Activated naive CD8-positive, alpha-beta T cell treated with anti-CD3 and anti-CD28 coated beads, Interleukin-2, amount 50 U/mL, for 16 hours (primary cell): ENCODE measurements around the gene FAXC.
A peak's percentile ranks its signal among the peaks of the same experiment; 100 is the strongest.

Experiments
- DNase-seq: peaks from one replicate; pipeline ENCODE4 v3.0.0-alpha.2; 2020; ENCODE audit warnings: low read depth, low spot score

Gene FAXC

DNA sequence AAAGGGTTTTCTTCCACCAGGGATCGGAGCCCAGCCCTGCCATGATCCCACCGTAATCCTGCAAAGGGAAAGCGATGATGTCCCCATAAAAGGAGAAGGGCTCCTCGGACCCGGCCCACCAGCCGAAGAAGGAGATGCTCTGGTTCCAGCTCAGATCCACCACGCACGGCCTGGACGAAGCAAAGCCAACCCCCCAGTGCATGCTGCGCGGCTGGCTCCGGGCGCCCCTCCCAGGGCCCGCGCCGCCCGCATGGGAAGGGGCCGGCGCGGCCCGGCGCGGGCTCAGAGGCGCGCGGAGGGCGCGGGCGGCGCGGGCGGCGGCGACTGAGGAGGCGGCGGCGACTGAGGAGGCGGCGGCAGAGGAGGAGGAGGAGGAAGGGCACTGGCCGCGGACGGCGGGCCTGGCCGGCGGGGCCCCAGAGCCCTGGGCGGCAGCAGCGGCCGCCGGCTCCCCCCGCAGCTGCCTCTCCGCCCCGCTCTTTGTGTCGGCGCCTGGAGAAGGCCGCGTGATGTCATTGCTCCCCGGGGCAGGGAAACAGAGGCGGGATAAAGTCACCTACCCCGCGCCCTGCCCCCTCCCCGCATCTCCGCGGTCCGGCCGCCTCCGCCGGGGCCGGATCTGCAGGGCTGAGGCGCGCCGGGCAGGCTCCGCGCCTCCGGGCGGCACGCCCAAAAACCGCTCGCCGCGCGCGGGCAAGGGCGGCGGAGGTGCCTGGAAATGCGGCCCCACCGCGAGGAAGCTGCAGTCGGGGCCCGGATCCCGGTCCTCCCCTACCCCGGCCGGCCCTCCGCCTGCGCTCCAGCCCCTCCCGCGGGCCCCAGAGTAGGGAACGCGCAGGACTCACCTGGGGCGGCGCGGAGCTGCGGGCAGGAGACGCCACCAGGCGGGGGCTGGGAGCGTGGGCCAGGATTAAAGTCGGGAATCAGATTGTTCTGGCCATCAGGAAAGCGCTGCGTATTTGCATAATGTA is at the start of gene FAXC:
Gene FAXC, minus strand, starts transcription at position 504 of the 971 bp plus-strand sequence. Its CDS starts 302 bp downstream, at position 202.
- DNase-seq, result no peak

DNA sequence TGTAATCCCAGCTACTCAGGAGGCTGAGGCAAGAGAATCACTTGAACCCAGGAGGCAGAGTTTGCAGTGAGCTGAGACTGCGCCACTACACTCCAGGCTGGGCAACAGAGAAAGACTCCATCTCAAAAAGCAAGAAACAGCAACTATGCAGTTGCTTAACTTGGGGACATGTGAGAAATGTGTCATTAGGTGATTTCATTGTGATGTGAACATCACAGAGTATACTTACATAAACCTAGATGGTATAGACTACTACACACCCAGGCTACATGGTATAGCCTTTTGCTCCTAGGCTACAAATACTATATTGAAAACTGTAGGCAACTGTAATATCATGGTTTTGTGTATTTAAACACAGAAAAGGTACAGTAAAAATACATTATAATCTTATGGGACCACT is 47.8 kb upstream of the FAXC start:
- DNase-seq, result no peak

DNA sequence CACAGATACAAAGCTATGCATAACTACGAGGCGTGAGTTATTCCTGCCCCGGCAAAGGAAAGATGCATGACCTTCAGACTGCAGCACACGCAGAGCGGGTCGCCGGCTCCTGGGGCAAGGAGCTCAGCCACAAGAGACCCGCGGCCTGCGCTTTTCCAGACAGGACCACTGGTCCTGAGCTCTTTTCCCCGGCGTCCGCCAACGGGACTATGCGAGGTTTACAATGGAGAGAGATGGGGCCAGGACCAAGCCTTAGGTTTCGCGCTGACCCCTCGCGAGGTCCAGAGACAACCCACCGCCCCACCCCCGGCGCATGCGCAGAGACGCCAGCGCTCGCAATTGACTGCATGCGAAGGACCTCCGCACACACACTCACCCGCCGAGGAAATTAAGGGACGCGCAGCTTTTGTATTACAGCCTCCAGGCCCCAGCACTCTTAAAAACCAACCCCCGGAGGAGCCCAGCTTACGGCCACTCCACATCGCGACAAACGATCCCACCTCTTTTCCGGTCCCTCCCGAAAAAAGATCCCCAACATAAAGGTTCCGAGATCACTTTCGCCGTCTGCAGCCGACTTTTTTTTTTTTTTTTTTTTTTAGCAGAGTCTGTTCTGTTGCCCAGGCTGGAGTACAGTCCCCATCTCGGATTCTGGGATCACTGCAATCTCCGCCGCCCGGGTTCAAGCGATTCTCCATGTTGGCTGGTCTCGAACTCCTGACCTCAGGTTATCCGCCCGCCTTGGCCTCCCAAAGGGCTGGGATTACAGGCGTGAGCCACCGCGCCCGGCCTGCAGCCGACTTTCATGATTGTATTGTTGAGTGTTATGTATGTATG is 44.4 kb upstream of the FAXC start, which contains the start of gene COQ3:
Gene COQ3, minus strand, starts transcription at position 498 of the 834 bp plus-strand sequence. Its CDS starts 16 bp downstream, at position 482.
- peak; percentile 29 for DNase-seq

- no peak for DNase-seq
These were observed 43.9 kb upstream of the FAXC start for GRCh38 chr6:99393366-99393697.

DNA sequence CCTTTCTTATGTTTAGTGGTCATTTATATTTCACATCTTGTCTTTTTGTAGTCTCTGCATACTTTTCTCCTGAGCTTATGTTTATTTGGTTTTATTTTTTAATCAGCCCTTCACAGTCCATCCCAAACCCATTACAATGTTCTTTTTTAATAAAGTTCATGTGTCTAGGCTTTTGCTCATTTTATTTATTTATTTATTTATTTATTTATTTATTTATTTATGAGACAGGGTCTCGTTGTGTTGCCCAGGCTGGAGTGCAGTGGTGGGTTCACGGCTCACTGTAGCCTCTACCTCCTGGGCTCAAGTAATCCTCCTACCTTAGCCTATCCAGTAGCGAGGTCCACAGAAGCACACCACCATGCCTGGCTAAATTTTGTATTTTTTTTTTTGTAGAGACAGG is 41.4 kb upstream of the FAXC start:
- no peak for DNase-seq

DNA sequence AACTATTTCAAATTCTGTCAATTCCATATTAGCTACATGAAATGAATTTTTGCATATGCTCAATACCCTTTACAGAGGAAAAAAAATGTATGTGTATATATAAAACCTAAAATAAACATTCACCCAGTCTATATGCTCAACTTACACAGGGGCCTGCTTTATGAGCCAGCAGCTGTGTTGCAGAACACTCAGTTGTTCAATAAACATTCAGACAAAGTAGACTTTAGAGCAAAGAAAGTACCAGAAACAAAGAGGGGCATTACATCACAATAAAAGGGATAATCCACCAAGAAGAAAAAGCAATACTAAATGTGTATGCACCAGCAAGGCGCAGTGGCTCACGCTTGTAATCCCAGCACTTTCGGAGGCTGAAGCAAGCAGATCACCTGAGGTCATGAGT is 35.0 kb upstream of the FAXC start:
- no peak for DNase-seq

DNA sequence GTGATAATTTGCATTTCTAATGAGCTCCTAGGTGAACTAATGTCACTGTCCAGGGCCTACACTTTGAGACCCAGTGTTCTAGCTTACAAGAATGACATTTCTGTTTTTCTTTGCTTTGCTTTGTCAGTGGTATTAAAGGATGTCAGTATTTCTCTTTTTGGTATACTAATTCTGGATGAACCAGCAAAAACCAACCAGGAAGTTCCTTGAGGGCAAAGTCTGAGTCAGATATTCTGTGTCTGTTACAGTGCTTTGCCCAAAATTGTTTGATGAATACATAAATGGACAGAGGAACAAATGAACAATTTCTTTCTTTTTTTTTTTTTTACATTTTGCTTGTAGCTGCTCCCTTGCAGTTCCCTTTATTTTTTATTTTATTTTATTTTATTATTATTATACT is 29.2 kb upstream of the FAXC start:
- no peak for DNase-seq

GRCh38 chr6:99369533-99369932 is 20.1 kb upstream of the FAXC start:
- no peak for DNase-seq

- no peak for DNase-seq
These were observed 17.4 kb upstream of the FAXC start for GRCh38 chr6:99366852-99367251.

DNA sequence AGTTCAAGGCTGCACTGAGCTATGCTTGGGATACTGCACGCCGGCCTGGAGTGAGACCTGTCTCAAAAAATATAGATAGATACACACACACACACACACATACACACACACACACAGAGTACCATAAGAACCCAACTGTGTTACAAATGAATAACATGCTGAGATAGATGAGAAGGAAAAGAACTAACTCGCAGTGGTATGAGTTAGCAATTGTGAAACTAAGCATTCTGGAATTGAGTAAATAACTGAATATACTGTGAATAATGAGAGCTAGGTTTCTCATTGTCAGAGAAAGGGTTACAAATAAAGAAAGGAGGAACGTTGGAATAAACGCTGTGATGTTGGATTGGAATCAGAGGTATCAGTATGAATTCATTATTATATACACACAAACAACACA is 14.6 kb upstream of the FAXC start:
- DNase-seq, result no peak

- DNase-seq, result no peak
These were observed 13.3 kb upstream of the FAXC start for GRCh38 chr6:99362678-99363268.

- no peak for DNase-seq
These were observed 10.3 kb upstream of the FAXC start for GRCh38 chr6:99359800-99360199.

- DNase-seq, result no peak
These were observed 7.2 kb upstream of the FAXC start for GRCh38 chr6:99356641-99357040.

GRCh38 chr6:99354983-99355382 is 5.5 kb upstream of the FAXC start:
- DNase-seq, result no peak

- no peak for DNase-seq
These were observed 3.7 kb upstream of the FAXC start for GRCh38 chr6:99353126-99353525.

DNA sequence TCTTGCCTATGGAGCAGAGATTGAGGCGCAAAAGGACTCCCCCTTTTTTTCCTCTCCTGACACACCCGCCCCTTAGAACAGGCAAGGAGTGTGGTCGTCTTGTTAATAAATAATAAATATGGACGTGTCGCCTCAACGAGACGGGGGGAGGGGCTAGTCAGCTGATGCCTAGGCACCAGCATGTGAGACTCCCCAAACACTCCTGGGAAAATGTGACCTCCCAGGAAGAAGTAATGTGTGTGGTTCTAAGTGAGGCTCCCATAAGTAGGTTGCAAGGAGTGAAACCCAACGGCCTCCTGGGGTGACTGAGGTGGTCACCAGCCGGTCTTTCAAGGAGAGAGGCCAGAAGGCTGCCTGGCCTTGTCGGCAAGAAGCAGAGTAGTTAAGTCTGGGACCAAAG is 1.1 kb upstream of the FAXC start:
- DNase-seq, result no peak

GRCh38 chr6:99348288-99349170 is 945 bp downstream of the FAXC start:
- no peak for DNase-seq

GRCh38 chr6:99347804-99348203 is 1.7 kb downstream of the FAXC start:
- DNase-seq, result no peak

GRCh38 chr6:99346595-99346994 is 2.9 kb downstream of the FAXC start:
- no peak for DNase-seq

DNA sequence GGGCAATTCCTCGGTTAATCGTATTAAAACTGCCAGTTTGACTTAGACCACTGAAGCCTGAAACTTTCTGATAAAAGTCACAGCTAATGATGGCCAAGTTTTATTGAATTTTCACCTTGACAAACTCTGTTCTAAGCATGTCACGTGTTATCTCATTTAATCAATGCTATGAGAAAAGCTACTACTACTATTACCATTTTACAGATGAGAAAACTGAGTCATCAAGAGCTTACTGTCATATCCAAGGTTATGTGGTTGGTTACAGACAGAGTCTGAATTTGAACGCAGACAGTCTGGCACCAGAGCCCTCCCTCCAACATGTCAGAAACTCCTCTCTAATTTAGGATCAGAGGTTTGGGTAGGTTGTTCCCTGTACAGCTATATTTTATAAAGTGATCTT is 4.3 kb downstream of the FAXC start:
- DNase-seq, result no peak

- DNase-seq, result no peak
These were observed 5.2 kb downstream of the FAXC start for GRCh38 chr6:99344289-99344688.
